Measurements from ENCODE around the gene SLC41A1.
A peak's percentile ranks its signal among the peaks of the same experiment; 100 is the strongest.
"Not testable (repeated sequence)": the region's sequence is repeated elsewhere in the genome, so short reads cannot be mapped to it uniquely, and the experiment has no call there.

The SLC41A1 gene

DNA sequence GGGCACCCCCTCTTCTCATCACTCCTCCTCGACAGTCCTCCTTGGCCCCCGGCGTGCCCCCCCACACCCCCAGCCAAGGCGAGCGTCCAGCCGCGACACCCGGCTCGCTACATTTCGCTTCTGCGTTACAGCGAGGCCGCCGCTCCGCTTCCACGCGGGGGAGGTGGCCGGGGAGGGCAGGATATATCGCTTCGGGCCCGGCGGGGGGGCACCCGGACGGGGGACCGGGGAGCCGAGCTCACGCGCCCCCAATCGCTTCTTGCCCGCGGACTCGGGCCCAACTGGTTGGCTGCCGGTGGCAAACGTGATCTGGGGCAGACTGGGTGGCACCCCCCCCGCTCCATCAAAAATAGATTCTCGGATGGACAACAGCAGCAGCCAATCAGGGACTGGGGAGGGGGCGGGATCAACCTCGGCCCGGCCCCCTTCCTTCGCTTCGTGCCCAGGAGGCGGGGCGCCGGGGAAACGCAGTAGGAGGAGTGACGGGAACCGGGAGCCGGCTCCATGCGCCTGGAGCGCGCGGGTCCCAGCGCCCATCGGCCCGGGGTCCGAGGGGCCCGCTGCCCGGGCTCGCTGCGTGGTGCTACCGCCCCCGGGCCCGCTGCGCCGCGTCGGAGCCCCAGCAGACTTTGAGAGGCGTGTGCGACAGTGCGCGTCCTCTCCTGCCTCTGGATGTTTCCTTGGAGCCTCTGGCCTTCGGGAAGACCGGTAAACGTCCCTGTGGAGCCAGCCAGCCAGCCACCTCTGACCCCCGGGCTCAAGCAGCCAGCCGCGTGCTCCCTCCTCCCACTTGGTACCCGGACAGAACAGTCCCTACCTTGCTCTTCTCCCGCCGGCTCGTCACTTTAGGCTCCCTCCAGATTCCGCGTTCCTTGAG, at the start of gene SLC41A1:
TSS of gene SLC41A1 (minus strand) at position 321 of the 877 bp plus-strand sequence. CDS start 2,757 bp downstream, outside the sequence.
- TF ChIP-seq, protein P1, sequence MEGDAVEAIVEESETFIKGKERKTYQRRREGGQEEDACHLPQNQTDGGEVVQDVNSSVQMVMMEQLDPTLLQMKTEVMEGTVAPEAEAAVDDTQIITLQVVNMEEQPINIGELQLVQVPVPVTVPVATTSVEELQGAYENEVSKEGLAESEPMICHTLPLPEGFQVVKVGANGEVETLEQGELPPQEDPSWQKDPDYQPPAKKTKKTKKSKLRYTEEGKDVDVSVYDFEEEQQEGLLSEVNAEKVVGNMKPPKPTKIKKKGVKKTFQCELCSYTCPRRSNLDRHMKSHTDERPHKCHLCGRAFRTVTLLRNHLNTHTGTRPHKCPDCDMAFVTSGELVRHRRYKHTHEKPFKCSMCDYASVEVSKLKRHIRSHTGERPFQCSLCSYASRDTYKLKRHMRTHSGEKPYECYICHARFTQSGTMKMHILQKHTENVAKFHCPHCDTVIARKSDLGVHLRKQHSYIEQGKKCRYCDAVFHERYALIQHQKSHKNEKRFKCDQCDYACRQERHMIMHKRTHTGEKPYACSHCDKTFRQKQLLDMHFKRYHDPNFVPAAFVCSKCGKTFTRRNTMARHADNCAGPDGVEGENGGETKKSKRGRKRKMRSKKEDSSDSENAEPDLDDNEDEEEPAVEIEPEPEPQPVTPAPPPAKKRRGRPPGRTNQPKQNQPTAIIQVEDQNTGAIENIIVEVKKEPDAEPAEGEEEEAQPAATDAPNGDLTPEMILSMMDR (IDR thresholded peaks at IDR 0.05; ENCODE audit: low read depth, low read length): no peak
- peak; percentile 80 for DNase-seq (ENCODE audit: extremely low read depth, low read depth)

GRCh38 chr1:205861540-205861939, 48.5 kb upstream of the SLC41A1 start:
- TF ChIP-seq, protein P1 (IDR thresholded peaks at IDR 0.05; ENCODE audit: low read depth, low read length): no peak
- DNase-seq (ENCODE audit: extremely low read depth, low read depth): no peak

DNA sequence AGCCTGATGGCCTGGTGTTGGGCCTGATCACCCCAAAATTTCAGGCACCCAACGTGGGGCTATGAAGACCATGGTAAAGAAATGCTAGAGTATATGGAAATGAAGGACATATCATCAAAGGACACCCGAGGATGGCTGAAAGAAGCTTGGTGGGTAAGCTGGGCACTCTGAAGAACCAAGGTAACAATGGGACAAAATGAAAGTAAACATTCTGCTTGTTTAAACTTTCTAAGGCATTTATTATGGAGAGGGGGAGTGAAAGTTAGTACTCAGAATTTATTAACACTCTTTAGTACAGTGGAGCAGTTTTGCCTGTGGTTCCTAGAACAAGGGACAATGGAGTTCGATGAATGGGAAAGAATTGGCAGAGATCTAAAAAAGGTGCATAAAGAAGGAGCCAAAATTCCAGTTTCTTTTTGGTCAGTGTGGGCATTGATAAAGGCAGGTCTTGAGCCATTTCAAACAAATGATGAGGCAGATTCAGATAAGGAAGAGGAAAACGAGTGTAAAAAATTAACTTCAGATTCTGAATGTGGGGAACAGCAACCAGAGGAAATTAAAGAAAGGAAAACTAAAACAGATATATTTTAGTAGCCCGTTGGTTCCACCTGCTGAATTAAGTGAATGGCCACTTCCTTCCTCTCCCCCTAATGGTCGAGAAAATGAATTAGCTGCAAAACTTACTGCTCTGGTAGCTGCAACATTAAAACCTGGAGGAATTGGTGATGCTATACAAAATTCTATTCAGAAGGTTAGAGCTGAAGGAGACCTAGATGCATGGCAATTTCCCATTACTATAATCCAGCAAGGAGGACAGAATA, 45.4 kb upstream of the SLC41A1 start:
- no peak for DNase-seq (ENCODE audit: extremely low read depth, low read depth)

DNA sequence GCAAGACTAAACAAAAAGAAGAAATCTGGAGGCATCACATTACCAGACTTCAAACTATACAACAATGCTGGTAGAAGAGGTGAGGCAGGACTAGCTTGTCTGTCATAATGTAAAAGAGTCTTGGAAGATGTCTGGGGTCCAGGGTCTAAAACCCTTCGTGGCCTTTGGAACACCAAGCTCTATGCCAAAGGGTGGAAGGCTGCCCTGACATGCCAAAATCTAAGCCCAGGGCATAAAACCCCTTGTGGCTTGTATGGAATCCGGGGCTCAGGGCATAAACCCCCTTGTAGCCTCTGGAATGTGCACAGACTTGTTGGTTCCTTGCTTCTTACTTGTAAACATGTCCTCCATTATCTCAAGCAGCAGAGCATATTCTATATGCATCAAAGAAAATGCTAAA, 44.5 kb upstream of the SLC41A1 start:
- DNase-seq (ENCODE audit: extremely low read depth, low read depth): not testable (repeated sequence)

More for the DNA sequence above, 45.4 kb upstream of the SLC41A1 start:
- TF ChIP-seq, protein P1 (IDR thresholded peaks at IDR 0.05; ENCODE audit: low read depth, low read length): no peak

DNA sequence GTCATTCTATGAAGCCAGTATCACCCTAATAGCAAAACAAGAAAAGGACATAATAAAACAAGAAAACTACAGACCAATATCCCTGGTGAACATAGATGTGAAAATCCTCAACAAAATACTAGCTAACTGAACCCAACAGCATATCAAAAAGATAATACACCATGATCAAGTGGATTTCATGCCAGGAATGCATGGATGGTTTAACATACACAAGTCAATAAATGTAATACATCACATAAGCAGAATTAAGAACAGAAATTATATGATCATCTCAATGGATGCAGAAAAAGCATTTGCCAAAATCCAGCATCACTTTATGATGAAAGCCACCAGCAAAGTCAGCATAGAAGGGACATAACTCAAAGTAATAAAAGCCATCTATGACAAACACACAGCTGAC, 43.4 kb upstream of the SLC41A1 start:
- TF ChIP-seq, protein P1 (IDR thresholded peaks at IDR 0.05; ENCODE audit: low read depth, low read length): no peak
- DNase-seq (ENCODE audit: extremely low read depth, low read depth): no peak

- no peak for DNase-seq (ENCODE audit: extremely low read depth, low read depth)
- TF ChIP-seq, protein P1 (IDR thresholded peaks at IDR 0.05; ENCODE audit: low read depth, low read length): no peak
Measured at GRCh38 chr1:205852969-205853368, 40.0 kb upstream of the SLC41A1 start.

GRCh38 chr1:205851993-205852392, 39.0 kb upstream of the SLC41A1 start:
- TF ChIP-seq, protein P1 (IDR thresholded peaks at IDR 0.05; ENCODE audit: low read depth, low read length): no peak
- DNase-seq (ENCODE audit: extremely low read depth, low read depth): no peak

Measured in AG09319 (cell line).